Measurements from ENCODE around the gene XRN2. TPM values are rescaled to one million over a fixed set of nuclear protein-coding genes. Genes with fewer than 3 reads are reported as not detected.

Gene XRN2
- total and polyA plus RNA-seq, 12 donors: 12.9 to 89.6 (median 65.5) TPM

DNA sequence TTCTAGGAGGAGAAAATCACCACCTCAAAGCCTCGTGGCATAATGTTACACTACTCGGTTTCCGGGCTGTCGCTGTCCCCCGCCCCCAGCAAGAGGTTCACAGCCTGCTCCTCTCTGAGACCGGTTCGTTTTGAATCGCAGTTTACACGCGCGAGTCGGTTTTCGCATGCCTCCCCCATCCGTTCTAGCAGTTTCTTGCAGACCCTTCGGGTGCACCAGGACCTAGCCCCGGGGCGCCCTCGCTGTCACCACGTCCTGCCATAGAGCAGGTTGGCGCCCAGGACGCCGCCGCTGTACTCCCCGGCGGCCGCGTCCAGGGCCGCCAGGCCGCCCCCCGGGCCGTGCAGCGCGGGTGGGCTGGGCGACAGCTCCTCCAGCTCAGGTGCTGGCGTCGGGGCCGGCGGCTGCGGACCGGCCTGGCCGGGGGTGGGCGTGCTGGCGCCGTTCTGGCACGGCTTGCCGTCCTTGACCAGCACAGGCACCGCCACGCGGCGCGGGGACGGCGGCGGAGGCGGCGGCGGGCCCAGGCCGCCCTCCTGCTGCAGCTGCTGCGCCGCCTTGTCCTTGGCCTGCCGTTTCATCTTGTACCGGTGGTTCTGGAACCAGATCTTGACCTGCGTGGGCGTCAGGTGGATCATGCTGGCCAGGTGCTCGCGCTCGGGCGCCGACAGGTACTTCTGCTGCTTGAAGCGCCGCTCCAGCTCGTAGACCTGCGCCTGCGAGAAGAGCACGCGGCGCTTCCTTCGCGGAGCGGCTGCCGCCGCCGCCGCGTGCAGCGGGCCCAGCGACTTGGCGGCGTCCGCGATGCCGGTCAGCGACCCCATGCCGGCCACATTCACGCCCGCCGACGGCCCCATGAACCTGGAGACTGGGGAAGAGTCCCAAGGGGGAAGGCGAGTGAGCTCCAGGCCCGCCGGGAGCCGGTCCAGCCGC is 92.8 kb downstream of the XRN2 start:
- 5 to 12% (median 7%) methylated on average over 28 to 103 of the region's 103 CpGs for WGBS, 4 donors
- Histone ChIP-seq H3K4me1 (replicated peaks in 1 of 2) (peaks cover 0 to 10% of the 10 kb centered on the region in 2 donors), H3K27ac (no peak overlapping the region), H3K9me3 (replicated peaks in 1 of 3) (no peaks in the 10 kb centered on the region), H3K27me3 (peaks cover 90% of the 10 kb centered on the region), H3K36me3 (replicated peaks in 1 of 2) (no peaks in the 10 kb centered on the region), H3K4me3 (peak overlapping the region in 1 of 4 donors; percentile 35)
- TF ChIP-seq POLR2A (IDR thresholded peaks at IDR 0.05): no peak
- TF ChIP-seq, protein P1, sequence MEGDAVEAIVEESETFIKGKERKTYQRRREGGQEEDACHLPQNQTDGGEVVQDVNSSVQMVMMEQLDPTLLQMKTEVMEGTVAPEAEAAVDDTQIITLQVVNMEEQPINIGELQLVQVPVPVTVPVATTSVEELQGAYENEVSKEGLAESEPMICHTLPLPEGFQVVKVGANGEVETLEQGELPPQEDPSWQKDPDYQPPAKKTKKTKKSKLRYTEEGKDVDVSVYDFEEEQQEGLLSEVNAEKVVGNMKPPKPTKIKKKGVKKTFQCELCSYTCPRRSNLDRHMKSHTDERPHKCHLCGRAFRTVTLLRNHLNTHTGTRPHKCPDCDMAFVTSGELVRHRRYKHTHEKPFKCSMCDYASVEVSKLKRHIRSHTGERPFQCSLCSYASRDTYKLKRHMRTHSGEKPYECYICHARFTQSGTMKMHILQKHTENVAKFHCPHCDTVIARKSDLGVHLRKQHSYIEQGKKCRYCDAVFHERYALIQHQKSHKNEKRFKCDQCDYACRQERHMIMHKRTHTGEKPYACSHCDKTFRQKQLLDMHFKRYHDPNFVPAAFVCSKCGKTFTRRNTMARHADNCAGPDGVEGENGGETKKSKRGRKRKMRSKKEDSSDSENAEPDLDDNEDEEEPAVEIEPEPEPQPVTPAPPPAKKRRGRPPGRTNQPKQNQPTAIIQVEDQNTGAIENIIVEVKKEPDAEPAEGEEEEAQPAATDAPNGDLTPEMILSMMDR (IDR thresholded peaks at IDR 0.05): no peak
- intact Hi-C loops (cut with DNase I): no loop called here
- peak in 2 of 7 donors; percentile 8 for DNase-seq

DNA sequence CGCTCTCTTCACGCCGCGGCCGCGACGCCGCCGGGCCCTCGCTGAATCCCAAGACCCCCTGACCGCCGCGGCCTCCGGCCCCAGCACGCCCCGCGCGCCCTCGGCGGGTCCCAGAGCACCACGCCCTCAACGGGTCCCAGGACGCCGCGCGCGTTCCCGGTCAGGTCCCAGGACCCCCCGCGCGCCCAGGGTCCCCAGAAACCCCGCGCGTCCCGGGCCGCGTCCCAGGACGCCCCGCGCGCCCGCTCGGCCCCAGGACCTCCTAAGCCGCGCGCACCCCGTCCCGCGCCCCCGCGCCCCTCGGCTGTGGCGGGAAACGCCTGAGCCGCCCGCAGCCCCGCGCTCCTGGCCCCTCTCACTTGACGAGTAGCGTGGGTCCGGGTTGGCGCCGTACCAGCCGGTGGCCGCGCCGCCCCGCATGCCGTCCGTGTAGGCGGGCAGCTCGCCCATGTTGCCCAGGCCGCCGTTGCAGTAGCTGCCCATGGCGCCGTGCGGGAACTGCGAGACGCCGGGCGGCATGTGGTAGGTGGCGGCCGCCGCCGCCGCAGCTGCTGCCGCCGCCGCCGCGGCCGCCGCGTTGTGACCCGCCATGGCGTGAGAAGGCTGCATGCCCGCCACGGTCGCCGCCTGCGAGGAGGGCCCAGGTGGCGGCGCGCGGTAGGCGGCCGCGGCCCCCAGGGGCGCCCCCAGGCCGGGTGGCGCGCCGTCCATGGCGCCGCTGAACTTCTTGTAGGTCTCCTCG is 93.6 kb downstream of the XRN2 start:
- intact Hi-C loops (cut with DNase I): no loop called here
- Histone ChIP-seq H3K36me3 (replicated peaks in 1 of 2) (no peaks in the 10 kb centered on the region), H3K27me3 (peaks cover 96% of the 10 kb centered on the region), H3K27ac (no peak overlapping the region), H3K4me3 (peak overlapping the region in 1 of 4 donors; percentile 35), H3K4me1 (replicated peaks in 1 of 2) (peaks cover 0 to 10% of the 10 kb centered on the region in 2 donors), H3K9me3 (replicated peaks in 1 of 3) (no peaks in the 10 kb centered on the region)
- TF ChIP-seq, protein P1 (IDR thresholded peaks at IDR 0.05): no peak
- no peak for TF ChIP-seq POLR2A (IDR thresholded peaks at IDR 0.05)
- 4 to 9% (median 5%) methylated on average over 16 to 116 of the region's 116 CpGs; no CpG with 5 or more reads in 1 of the 4 donors for WGBS, 4 donors
- DNase-seq: peak in 1 of 7 donors; percentile 6

DNA sequence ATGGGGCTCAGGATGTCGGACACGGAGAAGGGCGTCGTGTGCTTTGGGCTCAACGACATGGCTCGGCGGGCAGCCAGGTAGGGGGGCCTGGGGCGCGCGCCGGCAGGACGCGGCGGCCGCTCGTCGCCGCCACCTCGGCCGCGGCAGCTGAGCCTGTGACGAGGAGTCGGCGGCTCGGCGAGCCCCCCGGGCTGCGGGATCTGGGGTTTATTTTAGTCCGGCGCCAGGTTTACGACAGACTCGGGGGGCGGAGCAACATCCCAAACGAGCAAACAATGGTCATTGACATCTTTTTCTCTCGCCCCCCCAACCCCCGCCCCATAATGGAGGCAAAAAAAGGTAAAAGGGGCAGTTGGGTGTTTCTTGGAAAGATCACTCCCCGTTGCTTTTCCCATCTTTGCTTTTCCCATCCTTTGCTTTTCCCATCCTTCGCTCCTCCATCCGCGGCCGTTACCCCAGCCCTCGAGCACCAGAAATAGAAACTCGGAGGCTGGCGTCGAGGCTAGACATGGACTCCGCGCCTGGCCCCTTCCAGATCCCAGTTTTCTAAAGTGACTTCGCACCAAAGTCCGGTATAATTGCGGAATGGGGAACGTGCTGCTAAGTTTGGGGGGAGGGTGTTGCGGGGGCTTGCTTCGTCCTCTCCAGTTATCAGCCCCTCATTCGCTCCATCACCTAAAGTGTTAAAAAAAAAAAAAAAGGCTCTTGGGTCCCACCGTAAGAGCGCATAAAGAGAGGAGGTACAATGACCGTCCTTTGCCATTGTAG is 94.4 kb downstream of the XRN2 start, which contains the start of gene NKX2-4:
Gene NKX2-4, minus strand, starts transcription at position 186 of the 768 bp plus-strand sequence. Its CDS starts 127 bp downstream, at position 59.
- no peaks in the 10 kb centered on the region for H3K36me3 ChIP-seq (replicated peaks in 1 of 2)
- H3K4me1 ChIP-seq (replicated peaks in 1 of 2): peaks cover 0 to 10% of the 10 kb centered on the region in 2 donors
- WGBS, 4 donors: 7 to 11% (median 10%) methylated on average over 25 to 57 of the region's 57 CpGs
- peaks cover 95% of the 10 kb centered on the region for H3K27me3 ChIP-seq
- H3K4me3 ChIP-seq: peak within 1 kb of the TSS in 1 of 4 donors; percentile 35
- no peak within 1 kb of the TSS for H3K27ac ChIP-seq
- no peaks in the 10 kb centered on the region for H3K9me3 ChIP-seq (replicated peaks in 1 of 3)
- intact Hi-C loops (cut with DNase I): no loop called here
- DNase-seq: no peak
- TF ChIP-seq POLR2A (IDR thresholded peaks at IDR 0.05): no peak
- TF ChIP-seq, protein P1 (IDR thresholded peaks at IDR 0.05): no peak

Measured in adrenal gland (tissue), 12 donors.